Measurements from ENCODE around the gene BHMT2.

Gene BHMT2

GRCh38 chr5:79023947-79024346 is 45.6 kb upstream of the BHMT2 start:
- Histone ChIP-seq H3K36me3 (no peaks in the 10 kb centered on the region), H3K4me1 (peaks cover 8% of the 10 kb centered on the region), H3K9me3 (no peaks in the 10 kb centered on the region; the same call in 1 of the 2 replicates), H3K4me3 (ENCODE audit: low read depth, low read length) (no peak overlapping the region), H3K27me3 (peaks cover 33% of the 10 kb centered on the region)
- TF ChIP-seq CTCF (IDR thresholded peaks at IDR 0.05; ENCODE audit: low read depth, low read length), result no peak
- DNase-seq, result no peak

- peaks cover 8% of the 10 kb centered on the region for H3K4me1 ChIP-seq
- no peaks in the 10 kb centered on the region; the same call in 1 of the 2 replicates for H3K9me3 ChIP-seq
- TF ChIP-seq CTCF (IDR thresholded peaks at IDR 0.05; ENCODE audit: low read depth, low read length), result peak; percentile 95
- H3K36me3 ChIP-seq, result no peaks in the 10 kb centered on the region
- peaks cover 29% of the 10 kb centered on the region for H3K27me3 ChIP-seq
- peak; percentile 72 for DNase-seq
- peak overlapping the region; percentile 27 for H3K4me3 ChIP-seq (ENCODE audit: low read depth, low read length)
Observed at GRCh38 chr5:79025054-79025472, 44.5 kb upstream of the BHMT2 start.

- no peak for TF ChIP-seq CTCF (IDR thresholded peaks at IDR 0.05; ENCODE audit: low read depth, low read length)
- Histone ChIP-seq H3K4me3 (ENCODE audit: low read depth, low read length) (no peak overlapping the region), H3K36me3 (no peaks in the 10 kb centered on the region), H3K27me3 (peaks cover 15% of the 10 kb centered on the region), H3K4me1 (peaks cover 4% of the 10 kb centered on the region; the same call in 1 of the 2 replicates), H3K9me3 (no peaks in the 10 kb centered on the region)
- peak; percentile 36 for DNase-seq
Observed at GRCh38 chr5:79030663-79031484, 38.7 kb upstream of the BHMT2 start.

- H3K27me3 ChIP-seq, result peaks cover 12% of the 10 kb centered on the region
- no peak for DNase-seq
- TF ChIP-seq CTCF (IDR thresholded peaks at IDR 0.05; ENCODE audit: low read depth, low read length), result no peak
- no peaks in the 10 kb centered on the region for H3K36me3 ChIP-seq
- no peak overlapping the region for H3K4me3 ChIP-seq (ENCODE audit: low read depth, low read length)
- no peaks in the 10 kb centered on the region for H3K9me3 ChIP-seq
- H3K4me1 ChIP-seq, result peaks cover 4% of the 10 kb centered on the region; the same call in 1 of the 2 replicates
Observed at GRCh38 chr5:79031485-79031867, 38.1 kb upstream of the BHMT2 start.

GRCh38 chr5:79032031-79032695 is 37.4 kb upstream of the BHMT2 start:
- Histone ChIP-seq H3K27me3 (peaks cover 11% of the 10 kb centered on the region), H3K4me3 (ENCODE audit: low read depth, low read length) (no peak overlapping the region), H3K9me3 (no peaks in the 10 kb centered on the region), H3K36me3 (no peaks in the 10 kb centered on the region), H3K4me1 (peaks cover 4% of the 10 kb centered on the region; the same call in 1 of the 2 replicates)
- DNase-seq, result no peak
- TF ChIP-seq CTCF (IDR thresholded peaks at IDR 0.05; ENCODE audit: low read depth, low read length), result no peak

- peaks cover 8% of the 10 kb centered on the region; the same call in 1 of the 2 replicates for H3K27me3 ChIP-seq
- no peak for TF ChIP-seq CTCF (IDR thresholded peaks at IDR 0.05; ENCODE audit: low read depth, low read length)
- no peak for DNase-seq
- H3K4me1 ChIP-seq, result peaks cover 4% of the 10 kb centered on the region; the same call in 1 of the 2 replicates
- no peak overlapping the region for H3K4me3 ChIP-seq (ENCODE audit: low read depth, low read length)
- no peaks in the 10 kb centered on the region for H3K36me3 ChIP-seq
- no peaks in the 10 kb centered on the region for H3K9me3 ChIP-seq
Observed at GRCh38 chr5:79032782-79033181, 36.8 kb upstream of the BHMT2 start.
